SJSA1 (cell line): Measurements from ENCODE around the gene APOBR. TPM values are rescaled to one million over a fixed set of nuclear protein-coding genes. Genes with fewer than 3 reads are reported as not detected.
"Not testable (repeated sequence)": the region's sequence is repeated elsewhere in the genome, so short reads cannot be mapped to it uniquely, and the experiment has no call there.

Experiments
- DNase-seq, 2 experiments: peaks; one replicate each; pipeline ENCODE4 v3.0.0-alpha.2; 2015 to 2020; ENCODE audit warnings: low spot score in 2 of 2, low read depth in 1 of 2
- H3K27ac ChIP-seq: fragments of 250-450 bp; sonication (Bioruptor Pico); 2 replicates; pipeline ENCODE4 v1.5.1; 2020; ENCODE audit warnings: mild to moderate bottlenecking, moderate library complexity
- H3K27me3 ChIP-seq: fragments of 250-450 bp; sonication (Bioruptor Pico); replicated peaks from 2 replicates; pipeline ENCODE4 v1.5.1; 2020; ENCODE audit warnings: mild to moderate bottlenecking, moderate library complexity
- H3K36me3 ChIP-seq: fragments of 250-450 bp; sonication (Bioruptor Pico); 2 replicates; pipeline ENCODE4 v1.5.1; 2020; ENCODE audit warnings: mild to moderate bottlenecking
- H3K4me1 ChIP-seq: fragments of 250-450 bp; sonication (Bioruptor Pico); replicated peaks from 2 replicates; pipeline ENCODE4 v1.6.1; 2021; ENCODE audit warnings: mild to moderate bottlenecking
- H3K4me3 ChIP-seq: fragments of 250-450 bp; sonication (Bioruptor Pico); 2 replicates; pipeline ENCODE4 v1.5.1; 2020; ENCODE audit warnings: mild to moderate bottlenecking
- H3K9me3 ChIP-seq: fragments of 250-450 bp; sonication (Bioruptor Pico); replicated peaks from 2 replicates; pipeline ENCODE4 v1.5.1; 2020; ENCODE audit warnings: mild to moderate bottlenecking
- total RNA-seq: library from RNA; depleted of rRNA; stranded (reverse); fragments of >200 nt; shearing (Covaris generic); gene quantifications from 2 replicates; pipeline ENCODE4 v1.2.3, GENCODE V29; 2014

APOBR gene
- total RNA-seq, 1 experiment from 2014 or later, result not detected

- H3K27ac ChIP-seq, result no peak overlapping the region
Observed at GRCh38 chr16:28504707-28505404, 10.4 kb downstream of the APOBR start.

DNA sequence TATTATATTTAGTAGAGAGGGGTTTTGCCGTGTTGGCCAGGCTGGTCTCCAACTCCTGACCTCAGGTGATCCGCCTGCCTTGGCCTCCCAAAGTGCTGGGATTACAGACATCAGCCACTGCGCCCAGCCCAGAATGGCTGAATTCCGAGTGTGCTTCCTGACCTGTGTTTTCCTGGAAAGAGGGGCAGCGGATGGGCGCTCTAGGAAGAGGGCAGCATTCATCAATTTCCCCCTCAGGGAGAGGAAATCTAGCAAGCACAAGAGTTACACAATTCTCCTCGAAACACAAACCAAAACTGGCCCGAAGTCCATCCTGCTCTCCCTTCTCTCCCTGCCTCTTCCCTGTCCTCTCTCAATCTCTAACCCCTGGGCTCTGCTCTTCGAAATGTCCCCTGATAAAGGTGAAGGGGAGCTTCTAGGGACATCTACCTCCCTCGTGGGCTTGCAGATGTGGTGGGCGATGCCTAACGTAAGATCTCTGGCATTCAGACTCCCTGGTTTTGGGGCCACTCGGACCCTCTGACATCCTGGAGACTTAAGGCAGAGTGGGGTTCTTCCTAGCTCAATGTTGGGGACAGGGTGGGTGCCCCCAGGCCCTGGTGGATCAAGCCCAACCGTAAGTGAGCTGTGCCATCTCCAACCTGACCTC, 11.2 kb downstream of the APOBR start:
- no peak overlapping the region for H3K27ac ChIP-seq
- peaks cover 4% of the 10 kb centered on the region; the same call in 1 of the 2 replicates for H3K27me3 ChIP-seq
- H3K4me3 ChIP-seq, result no peak overlapping the region
- no peak for DNase-seq
- no peaks in the 10 kb centered on the region for H3K9me3 ChIP-seq
- H3K4me1 ChIP-seq, result no peaks in the 10 kb centered on the region
- no peaks in the 10 kb centered on the region for H3K36me3 ChIP-seq

More at GRCh38 chr16:28504707-28505404, 10.4 kb downstream of the APOBR start:
- H3K27me3 ChIP-seq, result peaks cover 4% of the 10 kb centered on the region; the same call in 1 of the 2 replicates
- no peaks in the 10 kb centered on the region for H3K9me3 ChIP-seq
- no peak for DNase-seq
- H3K4me3 ChIP-seq, result no peak overlapping the region
- H3K4me1 ChIP-seq, result no peaks in the 10 kb centered on the region
- H3K36me3 ChIP-seq, result no peaks in the 10 kb centered on the region

- Histone ChIP-seq H3K27me3 (no peaks in the 10 kb centered on the region), H3K4me3 (no peak overlapping the region), H3K27ac (no peak overlapping the region), H3K4me1 (no peaks in the 10 kb centered on the region), H3K9me3 (no peaks in the 10 kb centered on the region), H3K36me3 (no peaks in the 10 kb centered on the region)
- no peak for DNase-seq
Observed at GRCh38 chr16:28511031-28511430, 16.6 kb downstream of the APOBR start.

DNA sequence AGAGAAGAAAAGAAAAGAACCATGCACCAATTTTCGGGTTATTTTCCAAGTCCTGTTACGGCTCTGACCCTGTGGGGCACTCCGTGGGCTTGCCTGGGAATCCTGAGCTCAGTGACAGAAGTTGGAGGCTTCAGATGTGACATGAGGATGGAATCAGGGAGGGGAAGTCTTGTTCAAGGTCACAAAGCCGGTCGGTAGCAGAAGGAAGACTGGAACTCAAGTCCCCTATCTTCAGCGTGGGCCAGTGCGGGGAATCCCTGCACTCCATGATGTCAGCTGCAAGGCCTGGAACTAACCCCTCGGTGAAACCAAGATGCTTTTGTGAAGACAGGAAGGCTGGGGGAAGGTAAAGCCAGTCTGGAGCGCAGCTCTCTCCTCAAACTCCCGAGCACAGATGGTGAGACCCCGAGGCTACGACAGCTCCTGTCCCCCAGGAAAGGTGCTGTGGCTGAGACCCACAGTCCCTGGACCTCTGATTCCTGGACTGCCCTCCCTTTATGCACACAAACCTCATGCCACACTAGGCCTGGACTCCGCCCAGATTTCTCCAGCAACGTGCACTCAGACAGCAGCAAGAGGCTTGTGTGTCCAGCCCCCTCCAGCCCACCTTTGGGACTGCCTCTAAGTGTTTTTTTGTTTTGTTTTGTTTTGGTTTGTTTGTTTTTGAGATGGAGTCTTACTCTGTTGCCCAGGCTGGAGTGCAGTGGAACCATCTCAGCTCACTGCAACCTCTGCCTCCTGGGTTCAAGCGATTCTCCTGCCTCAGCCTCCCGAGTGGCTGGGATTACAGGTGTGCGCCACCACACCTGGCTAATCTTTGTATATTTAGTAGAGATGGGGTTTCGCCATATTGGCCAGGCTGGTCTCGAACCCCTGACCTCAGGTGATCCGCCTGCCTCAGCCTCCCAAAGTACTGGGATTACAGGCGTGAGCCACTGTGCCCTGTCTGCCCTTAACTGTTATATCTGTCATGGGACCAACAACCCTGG, 17.7 kb downstream of the APOBR start:
- Histone ChIP-seq H3K9me3 (no peaks in the 10 kb centered on the region), H3K27me3 (no peaks in the 10 kb centered on the region), H3K4me3 (no peak overlapping the region), H3K27ac (no peak overlapping the region), H3K4me1 (no peaks in the 10 kb centered on the region), H3K36me3 (no peaks in the 10 kb centered on the region)
- no peak for DNase-seq

DNA sequence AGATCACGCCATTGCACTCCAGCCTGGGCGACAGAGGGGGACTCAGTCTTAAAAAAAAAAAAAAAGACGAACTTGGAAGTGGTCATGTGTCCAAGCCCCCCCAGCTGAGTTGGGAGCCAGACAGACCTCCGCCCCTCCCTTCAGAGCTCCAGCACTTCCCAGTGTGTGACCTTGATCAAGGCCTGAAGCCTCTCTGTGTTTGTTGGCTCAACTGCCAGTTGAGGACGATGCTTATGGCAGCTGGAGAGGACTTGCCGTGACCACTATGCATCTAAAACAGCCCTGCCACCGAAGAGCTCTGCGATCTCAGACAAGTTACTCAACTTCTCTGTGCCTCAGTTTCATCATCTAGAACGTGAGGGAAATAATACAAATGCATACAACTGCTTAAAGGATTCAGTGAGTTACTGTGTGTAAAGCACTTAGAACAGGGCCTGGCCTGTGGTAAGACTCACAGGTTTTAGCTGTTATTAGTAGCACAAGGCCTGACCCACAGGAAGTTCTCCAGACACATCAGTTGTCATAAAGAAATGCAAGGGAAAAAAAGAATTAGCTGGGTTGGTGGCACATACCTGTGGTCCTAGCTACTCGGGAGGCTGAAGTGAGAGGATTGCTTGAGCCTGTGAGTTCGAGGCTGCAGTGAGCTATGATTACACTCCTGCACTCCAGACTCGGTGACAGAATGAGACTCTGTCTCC, 19.2 kb downstream of the APOBR start:
- Histone ChIP-seq H3K27me3 (no peaks in the 10 kb centered on the region), H3K36me3 (no peaks in the 10 kb centered on the region), H3K4me3 (no peak overlapping the region), H3K4me1 (no peaks in the 10 kb centered on the region), H3K27ac (no peak overlapping the region), H3K9me3 (no peaks in the 10 kb centered on the region)
- DNase-seq, result no peak

- Histone ChIP-seq H3K27ac (no peak overlapping the region), H3K27me3 (no peaks in the 10 kb centered on the region), H3K36me3 (no peaks in the 10 kb centered on the region), H3K4me3 (no peak overlapping the region), H3K4me1 (no peaks in the 10 kb centered on the region), H3K9me3 (no peaks in the 10 kb centered on the region)
- no peak for DNase-seq
Observed at GRCh38 chr16:28514246-28514645, 19.8 kb downstream of the APOBR start.

DNA sequence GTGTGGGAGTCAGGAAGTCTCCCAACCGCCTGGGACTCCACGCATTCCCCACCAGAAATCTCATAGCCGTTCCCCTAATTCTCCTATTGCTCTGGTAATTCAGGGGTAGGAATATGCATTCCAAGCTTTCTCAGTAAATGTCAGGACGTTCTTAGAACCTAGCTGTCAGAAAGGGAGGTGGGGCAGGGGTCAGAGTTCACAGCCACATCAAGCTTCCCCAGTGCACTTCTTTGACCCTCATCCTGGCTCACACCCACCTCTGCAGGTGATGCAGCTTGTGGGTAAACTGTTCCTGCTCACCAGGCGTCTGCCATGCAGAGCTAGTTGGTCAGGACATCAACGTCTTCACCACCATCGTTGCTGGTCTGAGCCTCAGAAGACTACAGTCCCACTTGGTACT, 26.2 kb downstream of the APOBR start:
- no peak overlapping the region for H3K27ac ChIP-seq
- H3K36me3 ChIP-seq, result no peaks in the 10 kb centered on the region
- no peaks in the 10 kb centered on the region for H3K9me3 ChIP-seq
- no peak overlapping the region for H3K4me3 ChIP-seq
- no peaks in the 10 kb centered on the region for H3K27me3 ChIP-seq
- DNase-seq, result no peak
- H3K4me1 ChIP-seq, result no peaks in the 10 kb centered on the region

GRCh38 chr16:28521436-28521835, 27.0 kb downstream of the APOBR start:
- H3K9me3 ChIP-seq, result no peaks in the 10 kb centered on the region
- no peaks in the 10 kb centered on the region for H3K36me3 ChIP-seq
- DNase-seq, result no peak
- no peaks in the 10 kb centered on the region for H3K27me3 ChIP-seq
- no peak overlapping the region for H3K4me3 ChIP-seq
- no peaks in the 10 kb centered on the region for H3K4me1 ChIP-seq
- no peak overlapping the region for H3K27ac ChIP-seq

- no peaks in the 10 kb centered on the region for H3K36me3 ChIP-seq
- H3K4me3 ChIP-seq, result no peak overlapping the region
- no peaks in the 10 kb centered on the region for H3K27me3 ChIP-seq
- H3K9me3 ChIP-seq, result no peaks in the 10 kb centered on the region
- no peak for DNase-seq
- H3K4me1 ChIP-seq, result no peaks in the 10 kb centered on the region
- H3K27ac ChIP-seq, result no peak overlapping the region
Observed at GRCh38 chr16:28522792-28523191, 28.3 kb downstream of the APOBR start.

DNA sequence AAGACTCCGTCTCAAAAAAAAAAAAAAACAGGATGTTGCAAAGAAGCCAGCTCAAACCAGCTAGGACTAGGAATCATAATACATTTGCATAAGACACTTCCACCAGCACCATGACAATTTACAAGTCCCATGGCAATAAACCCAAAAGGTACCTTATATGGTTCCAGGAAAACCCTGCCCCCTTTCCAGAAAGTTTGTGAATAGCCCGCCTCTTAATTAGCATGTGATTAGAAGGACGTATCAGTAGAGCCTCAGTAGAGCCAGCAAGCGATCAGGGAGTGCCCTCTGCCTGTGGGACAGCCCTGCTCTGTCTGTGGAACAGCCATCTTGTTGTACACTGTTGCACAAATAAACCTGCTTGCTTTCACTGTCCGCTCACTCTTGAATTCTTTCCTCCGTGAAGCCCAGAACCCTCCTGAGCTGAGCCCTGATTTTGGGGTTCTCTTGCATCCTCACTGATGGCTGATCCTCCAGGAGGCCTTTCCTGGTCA, 30.3 kb downstream of the APOBR start:
- Histone ChIP-seq H3K27me3 (no peaks in the 10 kb centered on the region), H3K27ac (no peak overlapping the region), H3K4me3 (no peak overlapping the region), H3K4me1 (no peaks in the 10 kb centered on the region), H3K36me3 (no peaks in the 10 kb centered on the region), H3K9me3 (no peaks in the 10 kb centered on the region)
- no peak for DNase-seq

GRCh38 chr16:28526201-28527099, 32.0 kb downstream of the APOBR start:
- H3K27me3 ChIP-seq, result no peaks in the 10 kb centered on the region
- DNase-seq, result no peak
- no peak overlapping the region for H3K27ac ChIP-seq
- H3K36me3 ChIP-seq, result no peaks in the 10 kb centered on the region
- no peaks in the 10 kb centered on the region for H3K4me1 ChIP-seq
- H3K9me3 ChIP-seq, result no peaks in the 10 kb centered on the region
- no peak overlapping the region for H3K4me3 ChIP-seq

- not testable (repeated sequence) for H3K36me3 ChIP-seq
Observed at GRCh38 chr16:28527100-28527785, 32.8 kb downstream of the APOBR start.

More at GRCh38 chr16:28527100-28527785, 32.8 kb downstream of the APOBR start:
- H3K27ac ChIP-seq, DNase-seq, H3K4me1 ChIP-seq, H3K4me3 ChIP-seq, H3K27me3 ChIP-seq, H3K9me3 ChIP-seq: not testable (repeated sequence)
